Mesothelial cell of epicardium (in vitro differentiated cells): ENCODE data around the gene RNF32. TPM values are rescaled to one million over a fixed set of nuclear protein-coding genes. Genes with fewer than 3 reads are reported as not detected.
"Not testable (repeated sequence)": the region's sequence is repeated elsewhere in the genome, so short reads cannot be mapped to it uniquely, and the experiment has no call there.

ENCODE experiments used
- DNase-seq, 2 experiments: peaks; one replicate each; pipeline ENCODE4 v3.0.0; 2021; ENCODE audit warnings: low spot score in 2 of 2; ENCODE audit not compliant: unreplicated experiment in 2 of 2
- H3K27ac Mint-ChIP-seq: 2 replicates; pipeline ENCODE4 v1.8.0; 2021; ENCODE audit warnings: mixed read lengths
- H3K27me3 Mint-ChIP-seq: 2 replicates; pipeline ENCODE4 v1.8.0; 2021; ENCODE audit warnings: low read depth, mixed read lengths
- H3K36me3 Mint-ChIP-seq: 2 replicates; pipeline ENCODE4 v1.8.0; 2021; ENCODE audit warnings: mixed read lengths
- H3K4me1 Mint-ChIP-seq: 2 replicates; pipeline ENCODE4 v1.8.0; 2021; ENCODE audit warnings: mixed read lengths
- H3K4me3 Mint-ChIP-seq: 2 replicates; pipeline ENCODE4 v1.8.0; 2021; ENCODE audit warnings: mild to moderate bottlenecking, moderate library complexity, mixed read lengths
- H3K9me3 Mint-ChIP-seq: 2 replicates; pipeline ENCODE4 v1.8.0; 2021; ENCODE audit warnings: mixed read lengths
- total RNA-seq: library from RNA; stranded (reverse); gene quantifications from 3 replicates; pipeline ENCODE4 v1.2.1, GENCODE V29; 2021
- TF ChIP-seq, protein P1 (sequence below): fragments of 200-600 bp; sonication (generic); IDR thresholded peaks from one replicate; pipeline ENCODE4 v1.5.0; 2021; ENCODE audit warnings: antibody characterized with exemption; ENCODE audit not compliant: unreplicated experiment

Gene RNF32
- total RNA-seq, 1 donor from 2014 or later = 1.5 TPM

DNA sequence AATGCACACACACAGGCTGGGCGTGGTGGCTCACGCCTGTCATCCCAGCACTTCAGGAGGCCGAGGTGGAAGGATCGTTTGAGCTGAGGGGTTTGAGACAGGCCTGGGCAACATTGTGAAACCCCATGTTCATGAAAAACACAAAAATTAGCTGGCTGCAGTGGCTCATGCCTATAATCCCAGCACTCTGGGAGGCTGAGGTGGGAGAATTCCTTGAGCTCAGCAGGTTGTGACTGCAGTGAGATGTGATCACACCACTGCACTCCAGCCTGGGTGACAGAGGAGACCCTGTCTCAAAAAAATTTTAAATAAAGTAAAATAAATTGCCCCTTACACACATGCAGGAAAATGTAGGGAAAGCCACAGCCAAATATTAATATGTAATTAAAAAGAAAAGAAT, 44.1 kb downstream of the RNF32 start:
- H3K9me3 Mint-ChIP-seq = no peaks in the 10 kb centered on the region
- TF ChIP-seq, protein P1, sequence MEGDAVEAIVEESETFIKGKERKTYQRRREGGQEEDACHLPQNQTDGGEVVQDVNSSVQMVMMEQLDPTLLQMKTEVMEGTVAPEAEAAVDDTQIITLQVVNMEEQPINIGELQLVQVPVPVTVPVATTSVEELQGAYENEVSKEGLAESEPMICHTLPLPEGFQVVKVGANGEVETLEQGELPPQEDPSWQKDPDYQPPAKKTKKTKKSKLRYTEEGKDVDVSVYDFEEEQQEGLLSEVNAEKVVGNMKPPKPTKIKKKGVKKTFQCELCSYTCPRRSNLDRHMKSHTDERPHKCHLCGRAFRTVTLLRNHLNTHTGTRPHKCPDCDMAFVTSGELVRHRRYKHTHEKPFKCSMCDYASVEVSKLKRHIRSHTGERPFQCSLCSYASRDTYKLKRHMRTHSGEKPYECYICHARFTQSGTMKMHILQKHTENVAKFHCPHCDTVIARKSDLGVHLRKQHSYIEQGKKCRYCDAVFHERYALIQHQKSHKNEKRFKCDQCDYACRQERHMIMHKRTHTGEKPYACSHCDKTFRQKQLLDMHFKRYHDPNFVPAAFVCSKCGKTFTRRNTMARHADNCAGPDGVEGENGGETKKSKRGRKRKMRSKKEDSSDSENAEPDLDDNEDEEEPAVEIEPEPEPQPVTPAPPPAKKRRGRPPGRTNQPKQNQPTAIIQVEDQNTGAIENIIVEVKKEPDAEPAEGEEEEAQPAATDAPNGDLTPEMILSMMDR = no peak
- H3K27ac Mint-ChIP-seq = no peak overlapping the region
- no peaks in the 10 kb centered on the region for H3K36me3 Mint-ChIP-seq
- no peak overlapping the region for H3K4me3 Mint-ChIP-seq
- no peaks in the 10 kb centered on the region for H3K27me3 Mint-ChIP-seq
- no peaks in the 10 kb centered on the region for H3K4me1 Mint-ChIP-seq
- no peak for DNase-seq

DNA sequence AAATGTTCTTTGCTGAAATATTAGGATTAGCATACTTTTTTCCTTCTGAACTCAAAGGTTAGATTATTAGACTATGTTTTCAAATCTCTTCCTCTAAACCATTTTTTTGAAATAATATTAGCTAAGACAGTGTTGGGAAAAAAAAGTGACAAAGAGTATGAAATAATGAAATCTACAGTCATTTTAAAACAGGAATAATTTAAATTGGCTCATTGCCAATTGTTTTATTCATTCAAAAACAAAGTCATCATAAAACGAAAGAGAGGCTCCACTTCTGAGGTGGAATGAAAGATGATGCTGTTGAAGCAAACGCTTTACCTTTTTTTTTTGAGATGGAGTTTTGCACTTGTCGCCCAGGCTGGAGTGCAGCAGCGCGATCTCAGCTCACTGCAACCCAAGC, 51.2 kb downstream of the RNF32 start:
- no peak for DNase-seq
- peaks cover 22% of the 10 kb centered on the region for H3K36me3 Mint-ChIP-seq
- no peak overlapping the region for H3K27ac Mint-ChIP-seq
- H3K9me3 Mint-ChIP-seq = peaks cover 39% of the 10 kb centered on the region
- H3K27me3 Mint-ChIP-seq = no peaks in the 10 kb centered on the region
- TF ChIP-seq, protein P1 = no peak
- no peaks in the 10 kb centered on the region for H3K4me1 Mint-ChIP-seq
- H3K4me3 Mint-ChIP-seq = no peak overlapping the region

DNA sequence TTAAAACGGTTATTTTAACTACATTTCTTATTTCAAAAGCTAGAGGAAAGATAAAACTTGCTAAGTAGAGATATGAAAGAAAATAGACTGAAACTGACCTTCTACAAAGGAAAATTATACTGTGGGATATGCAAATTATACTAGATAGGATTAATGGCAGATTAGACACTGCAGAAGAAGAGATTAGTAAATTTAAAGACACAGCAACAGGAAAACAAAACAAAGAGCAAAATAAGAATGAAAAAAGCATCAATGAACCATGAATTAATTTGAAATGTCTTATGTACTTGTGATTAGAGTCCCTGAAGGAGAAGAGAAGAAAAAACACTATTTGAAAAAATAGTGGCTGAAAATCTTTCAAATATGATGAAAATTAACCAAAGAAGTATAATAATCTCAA, 52.3 kb downstream of the RNF32 start:
- DNase-seq = no peak
- Mint-ChIP-seq H3K27ac (no peak overlapping the region), H3K9me3 (peaks cover 50% of the 10 kb centered on the region), H3K36me3 (peaks cover 33% of the 10 kb centered on the region), H3K4me1 (no peaks in the 10 kb centered on the region), H3K27me3 (no peaks in the 10 kb centered on the region), H3K4me3 (no peak overlapping the region)
- TF ChIP-seq, protein P1 = no peak

DNA sequence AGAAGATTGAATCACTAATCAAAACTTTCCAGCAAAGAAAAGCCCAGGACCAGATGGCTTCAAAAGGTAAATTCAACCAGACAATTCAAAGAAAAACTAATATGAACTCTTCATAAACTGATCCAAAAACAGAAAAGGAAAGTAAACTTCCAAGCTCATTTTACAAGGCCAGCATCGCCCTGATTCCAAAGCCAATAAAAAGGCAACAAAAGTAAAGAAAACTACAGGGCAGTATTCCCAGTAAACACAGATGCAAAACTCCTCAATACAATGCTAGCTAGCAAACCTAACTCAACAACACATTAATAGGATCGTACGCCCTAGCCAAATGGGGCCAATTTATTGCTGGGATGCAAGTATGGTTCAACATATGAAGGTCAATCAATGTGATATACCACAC, 53.1 kb downstream of the RNF32 start:
- H3K27ac Mint-ChIP-seq = no peak overlapping the region
- H3K4me3 Mint-ChIP-seq = no peak overlapping the region
- H3K36me3 Mint-ChIP-seq = peaks cover 41% of the 10 kb centered on the region
- H3K4me1 Mint-ChIP-seq = no peaks in the 10 kb centered on the region
- DNase-seq = no peak
- no peaks in the 10 kb centered on the region for H3K27me3 Mint-ChIP-seq
- peaks cover 55% of the 10 kb centered on the region for H3K9me3 Mint-ChIP-seq
- TF ChIP-seq, protein P1 = no peak

DNA sequence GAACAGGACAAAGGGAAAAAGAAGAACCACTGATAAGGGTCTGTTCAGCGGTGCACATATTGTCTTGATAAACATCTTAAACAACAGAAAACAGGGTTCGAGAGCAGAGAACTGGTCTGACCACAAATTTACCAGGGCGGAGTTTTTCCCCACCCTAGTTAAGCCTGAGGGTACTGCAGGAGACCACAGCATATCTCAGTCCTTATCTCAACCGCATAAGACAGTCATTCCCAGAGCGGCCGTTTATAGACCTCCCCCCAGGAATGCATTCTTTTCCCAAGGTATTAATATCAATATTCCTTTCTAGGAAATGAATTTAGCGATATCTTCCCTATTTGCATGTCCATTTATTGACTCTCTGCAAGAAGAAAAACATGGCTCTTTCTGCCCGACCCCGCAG, 56.7 kb downstream of the RNF32 start:
- H3K4me3 Mint-ChIP-seq = not testable (repeated sequence)
- H3K9me3 Mint-ChIP-seq = peaks cover 75% of the 10 kb centered on the region
- peaks cover 61% of the 10 kb centered on the region for H3K36me3 Mint-ChIP-seq

DNA sequence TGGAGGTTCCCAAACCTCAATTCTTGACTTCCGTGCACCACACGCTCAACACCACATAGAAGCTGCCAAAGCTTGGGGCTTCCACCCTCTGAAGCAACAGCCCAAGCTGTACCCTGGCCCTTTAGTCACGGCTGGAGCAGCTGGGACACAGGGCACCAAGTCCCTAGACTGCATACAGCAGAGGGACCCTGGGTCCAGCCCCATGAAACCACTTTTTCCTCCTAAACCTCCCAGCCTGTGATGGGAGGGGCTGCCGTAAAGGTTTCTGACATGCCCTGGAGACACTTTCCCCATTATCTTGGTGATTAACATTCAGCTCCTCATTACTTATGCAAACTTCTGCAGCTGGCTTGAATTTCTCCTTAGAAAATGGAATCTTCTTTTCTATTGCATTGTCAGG, 57.9 kb downstream of the RNF32 start:
- not testable (repeated sequence) for H3K27me3 Mint-ChIP-seq, DNase-seq, H3K4me1 Mint-ChIP-seq, H3K27ac Mint-ChIP-seq, H3K4me3 Mint-ChIP-seq
- peaks cover 58% of the 10 kb centered on the region for H3K36me3 Mint-ChIP-seq
- H3K9me3 Mint-ChIP-seq = peaks cover 64% of the 10 kb centered on the region

More for the DNA sequence above, 56.7 kb downstream of the RNF32 start:
- not testable (repeated sequence) for DNase-seq, H3K27ac Mint-ChIP-seq, H3K4me1 Mint-ChIP-seq, H3K27me3 Mint-ChIP-seq

DNA sequence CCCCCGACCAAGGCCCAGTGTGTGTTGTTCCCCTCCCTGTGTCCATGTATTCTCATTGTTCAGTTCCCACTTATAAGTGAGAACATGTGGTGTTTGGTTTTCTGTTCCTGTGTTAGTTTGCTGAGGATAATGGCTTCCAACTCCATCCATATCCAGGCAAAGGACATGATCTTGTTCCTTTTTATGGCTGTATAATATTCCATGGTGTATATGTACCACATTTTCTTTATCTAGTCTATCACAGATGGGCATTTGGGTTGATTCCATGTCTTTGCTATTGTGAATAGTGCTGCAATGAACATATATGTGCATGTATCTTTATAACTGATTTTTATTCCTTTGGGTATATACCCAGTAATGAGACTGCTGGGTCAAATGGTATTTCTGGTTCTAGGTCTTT, 61.2 kb downstream of the RNF32 start:
- not testable (repeated sequence) for H3K4me3 Mint-ChIP-seq, H3K27me3 Mint-ChIP-seq, DNase-seq, H3K27ac Mint-ChIP-seq, H3K4me1 Mint-ChIP-seq
- peaks cover 41% of the 10 kb centered on the region for H3K9me3 Mint-ChIP-seq
- H3K36me3 Mint-ChIP-seq = peaks cover 45% of the 10 kb centered on the region
